ENCODE measurements around the gene TAS2R5.
"Not testable (repeated sequence)": the region's sequence is repeated elsewhere in the genome, so short reads cannot be mapped to it uniquely, and the experiment has no call there.

- TF ChIP-seq CTCF (IDR thresholded peaks at IDR 0.05; ENCODE audit: insufficient read depth, low read length, poor library complexity, severe bottlenecking); EZH2phosphoT487 (conservative IDR thresholded peaks at IDR 0.05; ENCODE audit: low read length): not testable (repeated sequence)
Measured at GRCh38 chr7:141770083-141770583, 19.9 kb upstream of the TAS2R5 start.

Data from SU-DHL-6 (cell line).